CD4-positive, alpha-beta T cell treated with Interleukin-21 for 1 hour (primary cell): ENCODE measurements around the gene MRPS31.
A peak's percentile ranks its signal among the peaks of the same experiment; 100 is the strongest.

Experiments used
- DNase-seq: peaks from one replicate; pipeline ENCODE4 v3.0.0-alpha.2; 2020

Gene MRPS31

DNA sequence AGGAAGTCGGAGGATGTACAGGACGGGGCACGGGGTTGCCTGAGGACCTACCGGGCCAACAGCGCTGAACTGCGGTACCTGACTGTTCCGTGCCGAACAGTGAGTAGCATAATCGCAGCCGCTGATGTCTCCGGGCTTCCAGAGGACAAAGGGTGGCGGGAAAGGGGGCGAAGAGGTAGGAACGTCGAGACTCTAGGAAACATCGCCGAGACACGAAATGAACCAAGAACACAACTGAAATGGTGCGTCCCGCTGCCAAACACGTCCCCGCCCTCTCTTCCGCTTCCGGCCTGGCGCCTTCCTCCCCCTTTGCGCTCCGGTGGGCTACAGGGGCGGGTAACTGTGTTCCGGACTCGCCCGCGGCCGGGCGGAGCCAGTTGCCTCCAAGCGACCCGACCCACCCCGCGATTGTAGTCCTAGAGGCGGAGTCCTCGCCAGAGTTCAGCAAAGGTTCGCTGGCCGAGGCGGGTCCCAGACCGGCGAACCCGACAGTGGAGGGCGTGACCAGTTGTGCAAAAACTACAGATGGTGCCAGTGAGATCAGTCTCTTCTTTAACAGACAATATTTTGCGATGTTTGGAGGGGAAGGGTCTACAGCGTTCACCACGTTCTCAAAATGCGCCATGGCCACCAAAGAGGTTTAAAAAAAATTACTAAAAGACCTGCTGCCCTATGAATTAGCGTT, at the start of gene MRPS31:
MRPS31 (minus strand) TSS at position 257 of the 685 bp plus-strand sequence; CDS start at position 203, 54 bp downstream.
- DNase-seq = peak; percentile 95

DNA sequence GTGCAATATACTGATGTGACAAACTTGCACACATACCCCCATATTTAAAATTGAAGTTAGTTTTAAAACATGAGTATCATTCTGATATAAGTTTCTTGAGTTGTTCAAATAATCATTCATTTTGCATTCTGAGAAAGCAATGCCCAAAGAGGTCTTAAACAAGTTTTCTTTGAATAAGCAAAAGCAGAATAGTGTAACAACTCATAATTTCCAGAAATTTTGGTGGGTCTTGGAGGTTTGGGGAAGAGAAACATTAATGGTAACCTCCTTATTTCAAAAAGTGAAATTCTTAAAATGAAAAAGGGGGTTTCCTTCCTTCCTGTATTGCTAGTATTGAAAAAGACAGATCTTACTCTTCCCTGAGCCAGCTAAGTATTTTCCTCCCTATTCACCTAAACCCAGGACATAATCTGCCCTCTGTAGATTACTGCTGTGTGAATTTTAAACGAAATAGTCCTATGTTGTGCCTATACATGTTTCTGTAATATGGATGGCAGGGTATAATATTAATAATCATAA, 48.9 kb upstream of the MRPS31 start:
- DNase-seq = no peak

DNA sequence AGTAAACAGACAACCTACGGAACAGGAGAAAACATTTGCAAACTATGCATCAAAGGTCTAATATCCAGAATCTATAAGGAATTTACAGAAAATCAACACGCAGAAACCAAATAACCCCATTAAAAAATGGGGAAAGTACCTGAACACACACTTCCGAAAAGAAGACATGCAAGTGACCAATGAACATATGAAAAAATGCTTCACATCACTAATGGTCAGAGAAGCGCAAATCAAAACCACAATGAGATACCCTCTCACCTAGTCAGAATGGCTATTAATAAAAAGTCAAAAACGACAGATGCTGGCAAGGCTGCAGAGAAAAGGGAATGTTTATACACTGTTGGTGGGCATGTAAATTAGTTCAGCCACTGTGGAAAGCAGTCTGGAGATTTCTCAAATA, 47.9 kb upstream of the MRPS31 start:
- no peak for DNase-seq

DNA sequence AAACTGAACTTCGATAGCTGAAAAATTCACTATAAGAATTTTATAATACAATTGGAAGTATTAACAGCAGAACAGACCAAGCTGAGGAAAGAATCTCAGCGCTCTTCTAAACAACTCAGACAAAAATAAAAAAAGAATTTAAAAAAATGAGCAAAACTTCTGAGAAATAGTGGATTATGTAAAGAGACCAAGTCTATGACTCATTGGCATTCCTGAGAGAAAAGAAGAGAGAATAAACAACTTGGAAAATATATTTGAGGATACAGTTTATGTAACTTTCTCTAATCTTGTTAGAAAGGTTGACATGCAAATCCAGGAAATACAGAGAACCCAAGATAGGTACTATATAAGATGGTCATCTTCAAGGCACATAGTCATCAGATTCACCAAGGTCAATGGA, 43.8 kb upstream of the MRPS31 start:
- DNase-seq = no peak

DNA sequence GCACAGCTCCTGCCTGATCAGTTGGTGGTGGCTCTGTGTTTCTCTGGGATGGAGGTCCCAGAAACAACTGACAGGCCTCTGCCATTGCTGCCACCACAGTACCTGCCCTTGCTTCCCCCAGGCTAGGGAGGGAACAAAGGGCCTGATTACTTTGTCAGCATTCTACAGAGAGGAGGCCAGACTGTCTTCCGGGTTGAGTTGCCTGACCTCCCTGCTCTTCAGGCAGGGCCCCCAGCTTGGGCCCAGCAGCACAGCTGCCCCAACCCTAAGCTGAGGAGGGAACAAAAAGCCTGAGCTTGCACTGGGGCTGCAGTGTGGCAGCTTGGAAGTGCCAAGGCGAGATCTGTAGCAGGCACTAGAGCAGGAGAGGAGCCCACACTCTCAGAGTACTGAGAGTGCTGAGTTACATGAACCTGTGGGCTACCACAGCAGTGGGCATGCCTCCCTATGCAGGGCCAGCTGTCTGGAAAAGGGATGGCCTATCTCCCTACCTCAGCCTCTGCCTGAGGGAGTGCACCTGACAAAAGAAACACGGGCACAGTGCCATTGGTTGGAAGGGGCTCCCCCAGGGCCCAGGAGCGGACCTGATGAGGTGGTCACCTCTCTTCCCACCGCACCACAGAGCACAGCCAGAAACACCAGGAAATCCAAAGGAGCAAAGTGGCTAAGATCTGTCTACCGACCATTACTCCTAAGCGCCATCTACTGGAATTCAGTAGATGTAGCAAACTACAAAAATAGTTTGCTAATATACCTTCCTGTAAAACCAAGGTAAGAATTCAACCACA, 42.9 kb upstream of the MRPS31 start:
- DNase-seq = peak; percentile 24

DNA sequence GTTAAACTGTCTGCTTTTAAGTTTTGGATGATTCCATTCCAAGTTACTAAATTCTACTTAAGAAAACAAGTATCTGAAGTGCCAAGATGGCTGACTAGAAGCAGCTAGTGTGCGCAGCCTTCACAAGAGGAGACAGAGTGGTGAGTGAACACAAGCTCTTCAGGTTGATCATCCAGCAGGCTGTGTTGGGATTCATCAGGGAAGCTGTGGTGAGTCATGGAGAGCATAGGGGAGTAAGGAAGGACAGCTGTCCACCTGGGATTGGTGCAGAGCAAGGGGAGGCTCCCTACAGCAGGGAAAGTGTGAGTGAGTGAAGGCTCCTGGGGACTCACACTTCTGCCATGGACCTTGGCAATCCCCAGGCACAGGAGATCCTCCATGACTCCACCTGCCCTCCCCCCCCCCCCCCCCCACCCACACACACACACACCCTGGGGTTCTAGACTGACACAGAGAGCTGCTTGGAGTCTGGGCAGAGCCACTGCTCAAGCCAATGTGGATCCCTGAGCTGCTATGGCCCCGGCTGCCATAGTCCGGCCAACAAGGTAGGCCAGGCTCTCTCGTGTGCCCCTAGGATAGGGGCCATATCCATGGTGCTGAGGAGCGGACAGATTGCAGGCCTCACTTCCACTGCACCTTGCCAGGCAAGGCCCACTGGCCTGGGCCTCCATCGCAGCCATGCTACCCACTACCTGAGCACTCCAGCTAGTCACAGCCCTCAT, 41.9 kb upstream of the MRPS31 start:
- no peak for DNase-seq

DNA sequence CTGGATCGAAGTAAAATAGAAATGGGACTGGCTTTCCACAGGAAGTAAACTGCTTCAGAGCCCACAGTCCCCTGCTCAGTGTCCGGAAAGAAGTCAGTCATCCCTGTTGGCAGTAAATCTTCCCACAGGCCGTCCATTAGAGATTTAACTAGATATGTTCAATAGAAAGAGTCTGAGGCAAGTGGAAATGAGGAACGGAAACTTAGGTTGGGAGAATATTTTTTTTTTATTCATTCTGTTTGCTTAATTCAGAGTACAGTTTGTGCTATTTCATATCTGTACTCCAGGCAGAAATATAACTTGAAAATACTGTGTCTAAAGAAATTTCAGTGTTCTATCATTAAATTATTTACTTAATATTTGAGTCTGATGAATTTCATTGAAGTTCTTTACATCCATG, 41.1 kb upstream of the MRPS31 start:
- no peak for DNase-seq

DNA sequence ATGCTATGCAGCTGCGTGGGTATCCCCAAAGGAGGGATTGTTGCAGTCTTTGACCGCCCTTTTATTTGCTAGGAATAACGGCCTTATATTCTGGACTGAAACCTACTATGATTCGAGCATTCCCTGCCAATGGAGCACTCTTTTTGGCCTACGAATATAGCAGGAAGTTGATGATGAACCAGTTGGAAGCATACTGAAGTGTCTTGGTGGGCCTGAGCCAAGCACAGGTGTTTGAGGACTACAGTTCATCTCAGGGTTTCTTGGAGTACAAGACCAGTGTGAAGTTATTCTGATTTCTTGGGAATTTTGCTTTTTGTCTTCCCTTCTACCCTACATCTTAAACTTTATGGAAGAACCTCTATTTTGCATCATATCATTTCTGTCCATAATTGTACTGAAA, 38.5 kb upstream of the MRPS31 start:
- no peak for DNase-seq

DNA sequence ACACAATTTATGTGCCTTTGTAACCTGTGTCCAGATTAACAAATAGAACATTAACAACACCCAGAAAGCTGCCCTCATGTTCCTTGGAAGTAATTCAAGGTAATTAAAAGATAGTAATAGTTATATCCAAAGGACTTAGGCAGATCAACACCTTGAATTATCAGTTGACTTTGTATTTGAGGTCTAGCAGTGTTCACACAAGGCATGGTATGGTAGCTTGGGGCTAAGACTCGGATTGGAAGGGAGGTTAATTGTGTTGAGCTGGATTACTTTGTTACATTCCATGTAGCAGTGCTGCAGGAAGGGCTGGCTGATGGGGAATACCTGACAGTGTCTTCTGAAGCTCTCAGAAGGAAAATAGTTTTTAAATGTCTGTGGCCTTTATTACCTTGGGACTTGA, 35.3 kb upstream of the MRPS31 start:
- DNase-seq = no peak

DNA sequence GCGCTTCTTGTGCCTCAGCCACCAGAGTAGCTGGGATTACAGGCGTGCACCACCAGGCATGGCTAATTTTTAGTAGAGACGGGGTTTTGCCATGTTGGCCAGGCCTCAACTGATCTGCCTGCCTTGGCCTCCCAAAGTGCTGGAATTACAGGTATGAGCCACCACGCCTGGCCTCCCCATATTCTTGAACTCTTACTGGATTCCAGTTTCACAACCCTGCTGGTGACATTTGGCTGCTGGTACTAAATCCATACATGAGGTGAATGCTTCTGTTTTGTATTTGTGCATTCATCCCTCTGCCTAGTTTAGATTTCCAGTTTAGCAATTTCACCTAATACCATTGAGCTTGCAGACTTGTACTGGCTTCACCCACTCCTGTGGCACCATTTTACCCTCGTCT, 32.3 kb upstream of the MRPS31 start:
- no peak for DNase-seq

DNA sequence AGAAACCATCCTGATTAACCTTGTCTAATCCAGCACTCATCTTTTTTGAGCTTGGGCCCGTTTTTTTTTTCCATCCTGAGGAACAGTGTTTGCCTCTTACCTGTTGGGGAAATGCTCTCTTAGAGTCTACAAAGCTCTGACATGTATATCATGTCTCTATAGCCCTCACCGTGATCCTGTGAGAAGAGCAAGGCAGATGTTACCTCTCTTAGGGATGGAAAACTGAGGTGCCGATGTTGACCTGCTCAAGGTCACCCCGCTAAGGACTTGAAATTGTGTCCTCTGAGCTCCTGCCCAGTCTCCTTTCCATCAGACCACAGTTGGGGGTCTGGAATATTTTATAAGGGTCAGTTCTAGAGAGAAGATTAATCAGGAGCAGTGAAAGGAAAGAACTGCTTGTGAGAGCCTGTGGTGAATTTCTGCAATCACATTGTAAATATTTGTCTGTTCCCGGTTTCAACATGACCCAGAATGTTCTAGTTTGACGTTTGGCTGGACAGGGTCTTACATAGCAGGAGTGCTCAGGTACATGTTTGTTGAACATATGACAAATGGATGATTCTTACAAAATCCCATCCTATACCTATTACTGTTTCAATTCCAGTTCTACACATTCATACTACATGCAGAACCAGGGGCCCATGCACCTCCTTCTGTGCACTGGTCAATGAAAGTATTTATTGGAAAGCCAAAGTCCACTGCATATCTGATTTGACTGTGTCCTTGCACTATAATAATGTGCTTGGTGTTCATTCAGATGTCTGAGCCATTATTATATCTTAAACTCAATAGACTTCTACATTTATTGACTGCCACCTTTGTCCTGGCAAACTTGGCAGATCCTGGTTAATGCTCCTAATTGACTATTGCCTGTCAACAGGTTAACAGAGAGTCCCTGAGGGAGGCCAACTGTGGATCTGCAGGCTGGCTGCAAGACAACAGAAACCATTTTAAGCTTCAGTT, 30.5 kb upstream of the MRPS31 start:
- DNase-seq = no peak

DNA sequence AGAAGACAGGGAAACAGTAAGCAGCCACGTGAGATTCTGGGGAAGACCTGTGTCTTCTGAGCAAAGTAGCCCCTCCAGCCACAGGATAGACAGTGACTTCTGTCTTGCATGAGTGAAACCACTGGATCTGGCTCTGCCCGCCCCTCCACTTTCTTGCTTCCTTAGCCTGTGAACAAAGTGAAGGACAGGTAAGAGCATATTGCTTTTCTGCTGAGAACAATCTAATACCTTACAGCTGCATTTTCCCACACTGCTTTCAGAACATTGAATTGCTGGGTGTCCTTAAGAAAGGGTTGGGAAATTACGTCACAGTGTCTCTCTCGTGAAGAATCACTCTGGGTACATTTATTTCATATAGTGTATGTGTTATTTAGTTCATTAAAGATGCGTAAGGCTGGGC, 29.6 kb upstream of the MRPS31 start:
- no peak for DNase-seq

DNA sequence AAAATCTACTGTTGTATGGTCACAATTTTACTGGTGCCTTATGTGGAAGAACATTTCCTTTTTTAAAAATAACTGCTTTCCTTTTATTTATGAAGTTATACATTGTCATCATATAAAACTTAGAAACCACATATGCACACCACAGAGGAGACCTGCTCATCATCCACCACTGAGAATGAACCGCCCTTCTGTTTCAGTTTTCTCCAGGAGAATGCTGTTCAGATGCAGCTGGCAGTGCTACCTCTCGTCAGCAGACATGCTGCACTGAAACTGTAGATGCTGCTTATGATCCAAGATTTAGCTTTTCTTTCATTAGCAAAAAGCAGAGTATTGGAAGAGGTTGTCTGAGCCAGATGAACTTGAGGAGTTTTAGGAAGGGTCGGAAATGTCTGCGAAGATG, 28.5 kb upstream of the MRPS31 start:
- no peak for DNase-seq

DNA sequence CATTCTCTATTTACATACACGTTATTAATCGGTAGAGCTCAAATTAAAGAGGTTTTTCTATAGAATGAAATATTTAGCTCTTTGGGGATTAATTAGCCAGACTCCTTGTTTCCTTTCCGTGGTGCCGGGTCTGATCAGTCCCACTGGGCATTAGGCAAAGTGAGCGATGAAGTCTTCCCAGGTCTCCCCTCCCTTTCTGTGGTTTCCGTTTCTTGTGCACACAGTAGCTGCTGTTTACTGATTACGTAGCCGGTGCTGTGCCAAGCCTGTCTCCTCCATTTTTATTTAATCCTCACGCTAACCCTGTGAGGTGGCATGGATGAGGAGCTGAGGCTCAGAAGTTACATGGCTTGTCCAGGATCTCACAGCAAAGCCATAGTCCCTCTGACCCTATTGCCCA, 27.4 kb upstream of the MRPS31 start:
- DNase-seq = peak; percentile 41

DNA sequence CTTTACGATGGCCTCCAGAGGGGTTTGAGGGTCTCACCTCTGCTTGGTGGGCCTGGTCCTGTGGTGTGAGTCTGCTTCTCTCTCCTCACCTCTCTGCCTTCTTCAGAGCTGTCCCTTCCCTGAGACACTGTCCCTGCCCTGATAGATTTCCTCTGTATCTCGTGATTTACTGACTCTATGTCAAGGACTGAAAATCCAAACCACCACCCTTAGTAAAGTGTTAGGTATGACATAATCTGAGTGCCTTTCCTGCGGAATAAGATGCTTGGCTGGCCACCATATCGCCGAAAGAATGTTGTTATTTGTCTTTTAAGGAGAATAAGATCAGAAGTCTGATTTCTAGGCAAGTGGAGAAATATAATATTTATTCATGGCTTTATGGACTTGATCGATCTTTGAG, 25.7 kb upstream of the MRPS31 start:
- DNase-seq = no peak

DNA sequence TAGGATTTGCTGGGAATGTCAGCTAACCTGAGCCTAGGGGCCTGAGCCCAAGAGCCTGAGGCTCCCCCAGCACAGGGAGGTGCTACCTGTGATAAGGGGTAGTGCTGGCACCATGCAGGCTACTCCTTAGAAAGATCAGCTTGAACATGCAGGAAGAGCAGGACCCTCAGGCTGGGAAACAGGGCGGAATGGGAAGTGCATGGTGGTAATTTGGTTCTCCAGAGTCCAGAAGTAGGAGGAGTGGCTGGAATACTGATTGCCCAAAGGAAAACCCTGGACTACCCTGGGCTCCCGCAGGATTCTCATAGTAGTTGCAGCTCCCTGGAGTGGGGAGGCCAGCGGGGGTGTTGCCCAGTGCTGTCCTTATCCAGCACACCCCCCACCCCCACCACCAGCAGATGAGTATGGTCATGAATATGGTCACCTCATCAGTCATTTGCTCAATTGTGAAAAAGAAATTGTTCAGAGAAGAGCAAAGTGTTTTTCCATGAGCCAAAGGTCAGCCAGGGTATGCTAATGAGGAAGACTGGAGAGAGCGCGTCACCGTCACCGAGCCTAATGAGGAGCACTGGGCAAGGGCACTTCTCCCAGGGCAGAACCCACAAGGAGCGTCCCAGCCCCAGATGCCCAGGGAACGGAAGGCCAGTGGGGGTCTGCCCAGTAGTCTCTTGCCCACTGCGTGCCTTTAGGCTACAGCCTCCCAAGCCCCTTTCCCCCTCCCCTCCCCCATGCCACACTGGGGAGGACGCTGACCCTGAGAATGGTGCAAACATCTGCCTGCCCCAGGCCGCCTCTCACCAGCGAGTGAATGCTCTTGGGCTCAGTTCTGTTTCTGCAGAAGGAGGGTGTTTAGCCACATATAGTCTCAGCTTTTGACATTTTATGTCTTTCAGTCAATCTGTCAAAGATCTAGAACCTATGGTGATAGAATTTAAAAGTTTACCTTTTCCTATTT, 23.7 kb upstream of the MRPS31 start:
- DNase-seq = no peak

DNA sequence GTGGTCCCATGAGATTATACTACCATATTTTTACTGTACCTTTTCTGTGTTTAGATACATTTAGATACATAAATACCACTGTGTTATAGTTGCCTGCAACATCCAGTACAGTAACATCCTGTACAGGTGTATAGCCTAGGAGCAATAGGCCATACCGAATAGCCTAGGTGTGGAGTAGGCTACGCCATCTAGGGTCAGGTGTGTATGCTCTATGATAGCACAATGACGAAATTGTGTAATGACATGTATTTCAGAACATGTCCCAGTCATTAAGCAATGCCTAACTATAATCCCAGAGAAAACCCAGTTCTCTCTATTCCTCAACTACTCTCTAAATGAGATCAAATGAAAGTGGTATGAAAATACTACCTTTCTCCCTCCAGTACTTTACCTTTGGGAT, 22.3 kb upstream of the MRPS31 start:
- DNase-seq = no peak

DNA sequence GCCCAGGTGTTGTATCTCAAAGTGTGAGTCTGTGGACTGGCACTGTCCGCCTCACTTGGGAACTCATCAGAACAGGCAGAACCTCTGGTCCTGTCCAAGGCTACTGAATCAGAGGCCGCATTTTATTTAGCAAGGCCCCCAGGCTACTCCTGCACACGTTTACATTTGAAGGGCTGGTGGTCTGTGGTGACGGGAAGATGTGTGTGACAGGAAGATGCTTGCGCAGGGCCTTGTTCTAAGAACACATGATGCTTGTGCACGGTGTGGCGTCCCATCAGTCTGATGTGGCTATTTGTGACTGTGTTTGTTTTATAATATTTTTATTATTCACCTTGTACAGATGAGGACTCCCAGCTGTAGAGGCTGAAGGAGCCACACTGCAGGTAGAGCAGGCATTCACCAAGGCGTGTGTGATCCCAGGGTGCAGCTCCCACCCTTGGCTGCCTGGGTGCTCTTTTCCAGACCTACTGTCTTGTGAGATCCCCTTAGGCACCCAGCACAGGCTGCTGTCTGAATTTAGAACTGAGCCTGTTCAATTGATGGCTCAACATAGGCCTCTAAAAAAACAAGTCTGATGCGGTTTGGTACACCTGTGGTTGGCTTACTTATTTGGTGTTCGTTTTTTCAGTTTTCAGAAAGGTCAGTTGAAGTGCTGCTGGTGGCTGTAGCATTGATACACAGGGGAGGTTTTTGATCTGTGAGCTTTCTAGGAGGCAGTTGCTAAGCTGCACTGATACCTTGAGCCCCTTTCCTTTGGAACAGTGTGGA, 21.5 kb upstream of the MRPS31 start:
- DNase-seq = no peak

DNA sequence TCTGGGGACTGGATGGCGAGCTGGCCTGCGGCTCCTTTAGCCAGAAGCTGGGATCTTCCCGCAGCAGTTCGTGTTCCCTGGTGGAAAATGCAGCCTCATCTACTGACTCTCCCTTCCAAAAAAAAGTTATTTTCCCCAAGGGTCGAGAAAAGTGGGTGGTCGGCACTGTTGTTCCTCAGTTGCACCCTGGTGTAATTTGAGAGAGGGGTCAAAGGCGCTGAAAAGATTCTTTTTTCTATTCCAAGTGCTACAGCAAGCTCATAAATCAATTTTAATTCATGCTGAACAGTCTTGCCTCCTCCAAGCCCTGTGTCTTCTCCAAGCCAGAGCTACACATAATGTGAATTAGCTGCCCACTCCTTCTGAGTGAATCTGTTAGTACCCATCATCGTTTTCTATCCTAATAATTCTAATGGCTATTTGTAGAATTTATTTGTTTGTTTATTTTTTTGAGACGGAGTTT, 19.2 kb upstream of the MRPS31 start:
- no peak for DNase-seq
